AG09309 (cell line): ENCODE results near the gene TMEM154.

Experiments used
- DNase-seq: peaks from one replicate; pipeline ENCODE4 v3.0.0-alpha.2; 2010; ENCODE audit warnings: low read depth
- H3K4me3 ChIP-seq: 2 replicates; pipeline ENCODE4 v1.5.1; 2011; ENCODE audit warnings: mild to moderate bottlenecking, low read depth, low read length, moderate library complexity; ENCODE audit not compliant: control insufficient read depth
- CTCF ChIP-seq: IDR thresholded peaks from 2 replicates; pipeline ENCODE4 v1.5.1; 2011; ENCODE audit warnings: mild to moderate bottlenecking, low read depth, low read length, inconsistent platforms; ENCODE audit not compliant: insufficient read depth, control insufficient read depth; ENCODE audit errors: missing control alignments

TMEM154 gene

GRCh38 chr4:152599636-152600035 lies 80.2 kb downstream of the TMEM154 start:
- no peak for DNase-seq
- TF ChIP-seq CTCF, result no peak
- no peak overlapping the region for H3K4me3 ChIP-seq

GRCh38 chr4:152599095-152599494 lies 80.7 kb downstream of the TMEM154 start:
- TF ChIP-seq CTCF, result no peak
- no peak for DNase-seq

GRCh38 chr4:152598454-152598853 lies 81.3 kb downstream of the TMEM154 start:
- TF ChIP-seq CTCF, result no peak
- no peak for DNase-seq
- H3K4me3 ChIP-seq, result no peak overlapping the region

More at GRCh38 chr4:152599095-152599494, 80.7 kb downstream of the TMEM154 start:
- no peak overlapping the region for H3K4me3 ChIP-seq

- no peak overlapping the region for H3K4me3 ChIP-seq
- DNase-seq, result no peak
- no peak for TF ChIP-seq CTCF
Observed at GRCh38 chr4:152594978-152595925, 84.5 kb downstream of the TMEM154 start.

- no peak for TF ChIP-seq CTCF
- no peak overlapping the region for H3K4me3 ChIP-seq
- DNase-seq, result no peak
Observed at GRCh38 chr4:152594057-152594456, 85.7 kb downstream of the TMEM154 start.

- H3K4me3 ChIP-seq, result no peak overlapping the region
- no peak for TF ChIP-seq CTCF
- DNase-seq, result no peak
Observed at GRCh38 chr4:152591876-152592275, 87.9 kb downstream of the TMEM154 start.

- no peak overlapping the region; the same call in 1 of the 2 replicates for H3K4me3 ChIP-seq
Observed at GRCh38 chr4:152591396-152591795, 88.4 kb downstream of the TMEM154 start.

More at GRCh38 chr4:152591396-152591795, 88.4 kb downstream of the TMEM154 start:
- no peak for TF ChIP-seq CTCF
- no peak for DNase-seq
